H9 (cell line): ENCODE results near the gene RDM1. TPM values are rescaled to one million over a fixed set of nuclear protein-coding genes. Genes with fewer than 3 reads are reported as not detected.

Experiments used
- DNase-seq: peaks from one replicate; pipeline ENCODE4 v3.0.0-alpha.2; 2017
- H2AFZ ChIP-seq: one replicate; pipeline ENCODE4 v1.6.1; 2013; ENCODE audit warnings: mild to moderate bottlenecking, low read length, control low read depth, moderate library complexity
- H2AK5ac ChIP-seq: 2 replicates; pipeline ENCODE4 v1.6.1; 2013; ENCODE audit warnings: low read length, control low read depth, mixed read lengths; ENCODE audit not compliant: insufficient read length
- H2BK120ac ChIP-seq: one replicate; pipeline ENCODE4 v1.6.1; 2013; ENCODE audit warnings: low read depth, mild to moderate bottlenecking, low read length, control low read depth, inconsistent platforms; ENCODE audit not compliant: poor library complexity, severe bottlenecking
- H2BK12ac ChIP-seq: 2 replicates; pipeline ENCODE4 v1.6.1; 2013; ENCODE audit warnings: low read length, control low read depth, mixed read lengths, low read depth; ENCODE audit not compliant: insufficient read length
- H2BK15ac ChIP-seq: 2 replicates; pipeline ENCODE4 v1.6.1; 2013; ENCODE audit warnings: low read depth, low read length, control low read depth
- H2BK20ac ChIP-seq: one replicate; pipeline ENCODE4 v1.6.1; 2013; ENCODE audit warnings: low read depth, mild to moderate bottlenecking, low read length, control low read depth, inconsistent platforms; ENCODE audit not compliant: poor library complexity, severe bottlenecking
- H2BK5ac ChIP-seq: 2 replicates; pipeline ENCODE4 v1.6.1; 2013; ENCODE audit warnings: low read length, control low read depth, mixed read lengths; ENCODE audit not compliant: insufficient read length
- H3K14ac ChIP-seq: 2 replicates; pipeline ENCODE4 v1.6.1; 2013; ENCODE audit warnings: low read length, control low read depth; ENCODE audit not compliant: insufficient read depth
- H3K18ac ChIP-seq: 2 replicates; pipeline ENCODE4 v1.6.1; 2013; ENCODE audit warnings: low read depth, mild to moderate bottlenecking, mixed read lengths, low read length, control low read depth; ENCODE audit not compliant: insufficient read length
- H3K23ac ChIP-seq: 2 replicates; pipeline ENCODE4 v1.6.1; 2013; ENCODE audit warnings: low read length, control low read depth, mixed read lengths, low read depth; ENCODE audit not compliant: insufficient read length
- H3K23me2 ChIP-seq: 2 replicates; pipeline ENCODE4 v1.6.1; 2013; ENCODE audit warnings: low read depth, mild to moderate bottlenecking, mixed read lengths, low read length, control low read depth; ENCODE audit not compliant: insufficient read length, poor library complexity, severe bottlenecking
- H3K27ac ChIP-seq: 2 replicates; pipeline ENCODE4 v1.5.1; 2013; ENCODE audit warnings: low read length, control low read depth, mixed read lengths, low read depth; ENCODE audit not compliant: insufficient read length
- H3K27me3 ChIP-seq: 2 replicates; pipeline ENCODE4 v1.6.1; 2013; ENCODE audit warnings: low read length, control low read depth, inconsistent platforms; ENCODE audit not compliant: insufficient read depth
- H3K4ac ChIP-seq: 2 replicates; pipeline ENCODE4 v1.6.1; 2013; ENCODE audit warnings: low read depth, mild to moderate bottlenecking, control low read depth, inconsistent platforms, low read length, moderate library complexity
- H3K4me1 ChIP-seq: 2 replicates; pipeline ENCODE4 v1.6.1; 2013; ENCODE audit warnings: low read length, control low read depth, inconsistent platforms; ENCODE audit not compliant: insufficient read depth
- H3K4me2 ChIP-seq: 2 replicates; pipeline ENCODE4 v1.6.1; 2013; ENCODE audit warnings: low read length, control low read depth, mixed read lengths; ENCODE audit not compliant: insufficient read length, insufficient read depth
- H3K56ac ChIP-seq: 2 replicates; pipeline ENCODE4 v1.6.1; 2013; ENCODE audit warnings: low read depth, mild to moderate bottlenecking, mixed read lengths, low read length, control low read depth; ENCODE audit not compliant: insufficient read length
- H3K79me1 ChIP-seq: 2 replicates; pipeline ENCODE4 v1.6.1; 2013; ENCODE audit warnings: low read depth, mild to moderate bottlenecking, moderate library complexity, low read length, control low read depth, inconsistent platforms; ENCODE audit not compliant: insufficient read depth, poor library complexity, severe bottlenecking
- H3K79me2 ChIP-seq: 2 replicates; pipeline ENCODE4 v1.6.1; 2013; ENCODE audit warnings: low read length, control low read depth, inconsistent platforms; ENCODE audit not compliant: insufficient read depth
- H3K9ac ChIP-seq: 2 replicates; pipeline ENCODE4 v1.6.1; 2013; ENCODE audit warnings: low read length, control low read depth, mixed read lengths; ENCODE audit not compliant: insufficient read length; ENCODE audit errors: extremely low read depth
- H3K9me3 ChIP-seq: one replicate; pipeline ENCODE4 v1.6.1; 2013; ENCODE audit warnings: low read depth, low read length, inconsistent platforms; ENCODE audit not compliant: control insufficient read depth
- H3T11ph ChIP-seq: one replicate; pipeline ENCODE4 v1.6.1; 2013; ENCODE audit warnings: mild to moderate bottlenecking, low read length, control low read depth, inconsistent platforms
- H4K20me1 ChIP-seq: one replicate; pipeline ENCODE4 v1.6.1; 2013; ENCODE audit not compliant: control insufficient read depth, insufficient read length, insufficient read depth
- H4K5ac ChIP-seq: 2 replicates; pipeline ENCODE4 v1.6.1; 2013; ENCODE audit warnings: low read depth, mild to moderate bottlenecking, mixed read lengths, low read length, control low read depth; ENCODE audit not compliant: insufficient read length
- H4K8ac ChIP-seq: replicated peaks from 2 replicates; pipeline ENCODE4 v1.6.1; 2013; ENCODE audit warnings: low read length, control low read depth, mixed read lengths, low read depth; ENCODE audit not compliant: insufficient read length
- H4K91ac ChIP-seq: 2 replicates; pipeline ENCODE4 v1.6.1; 2013; ENCODE audit warnings: low read depth, mild to moderate bottlenecking, moderate library complexity, mixed read lengths, low read length, control low read depth; ENCODE audit not compliant: insufficient read length
- H3K27ac Mint-ChIP-seq, 3 experiments: 2 replicates in 2 of 3; 3 replicates in 1 of 3; pipeline ENCODE4 v1.8.0; 2020 to 2021; ENCODE audit warnings: mixed read lengths in 3 of 3, mild to moderate bottlenecking in 1 of 3, moderate library complexity in 1 of 3
- H3K27me3 Mint-ChIP-seq: 2 replicates; pipeline ENCODE4 v1.8.0; 2021; ENCODE audit warnings: low read depth, mild to moderate bottlenecking, moderate library complexity, mixed read lengths
- H3K36me3 Mint-ChIP-seq, 3 experiments: 2 replicates in 2 of 3; 3 replicates in 1 of 3; pipeline ENCODE4 v1.8.0; 2020 to 2021; ENCODE audit warnings: low read depth in 3 of 3, mixed read lengths in 3 of 3; ENCODE audit not compliant: insufficient read depth in 1 of 3
- H3K4me1 Mint-ChIP-seq, 2 experiments: 2 replicates each; pipeline ENCODE4 v1.8.0; 2020; ENCODE audit warnings: mixed read lengths in 2 of 2
- H3K4me3 Mint-ChIP-seq, 2 experiments: 2 replicates in 1 of 2; 3 replicates in 1 of 2; pipeline ENCODE4 v1.8.0; 2020 to 2021; ENCODE audit warnings: mild to moderate bottlenecking in 2 of 2, mixed read lengths in 2 of 2, moderate library complexity in 1 of 2
- H3K9me3 Mint-ChIP-seq, 2 experiments: 2 replicates in 1 of 2; 3 replicates in 1 of 2; pipeline ENCODE4 v1.8.0; 2020; ENCODE audit warnings: mild to moderate bottlenecking in 2 of 2, mixed read lengths in 2 of 2, moderate library complexity in 1 of 2
- CTCF ChIP-seq: fragments of 200-600 bp; sonication (generic); conservative IDR thresholded peaks from 3 replicates; pipeline ENCODE4 v1.8.0; 2021; ENCODE audit warnings: antibody characterized with exemption, mild to moderate bottlenecking
- WGBS: extraction: QIAGEN DNeasy Blood & Tissue Kit; methylation state at CpG from one replicate; pipeline ENCODE4 v1.1.7; 2013; ENCODE audit warnings: missing lambda C conversion rate, low lambda C conversion rate, mixed read lengths; ENCODE audit not compliant: insufficient read length; ENCODE audit errors: extremely low coverage; 5-methylcytosine and 5-hydroxymethylcytosine counted together
- total RNA-seq: library from RNA; stranded (reverse); gene quantifications from 2 replicates; pipeline ENCODE4 v1.2.1, GENCODE V29; 2021

The RDM1 gene
- total RNA-seq, 1 experiment from 2014 or later: 9.0 TPM

DNA sequence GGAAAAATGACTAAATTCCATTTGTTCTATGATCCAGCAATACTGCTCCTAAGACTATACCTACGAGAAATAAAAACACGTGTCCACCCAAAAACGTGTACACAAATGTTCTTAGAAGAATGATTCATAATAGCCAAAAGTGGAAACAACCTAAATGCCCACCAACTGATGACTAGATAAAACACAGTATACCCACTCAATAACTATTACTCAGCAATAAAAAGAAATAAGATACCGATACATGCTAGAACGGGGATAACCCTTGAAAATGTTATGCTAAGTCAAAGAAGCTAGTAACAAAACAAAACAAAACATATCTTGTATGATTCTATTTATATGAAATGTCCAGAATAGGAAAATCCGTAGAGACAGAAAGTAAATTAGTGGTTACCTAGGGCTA is 33.1 kb upstream of the RDM1 start:
- Histone ChIP-seq H2BK12ac (no peak overlapping the region), H3K56ac (no peak overlapping the region), H2BK5ac (no peak overlapping the region), H3K14ac (no peak overlapping the region), H3K18ac (no peak overlapping the region), H3K79me1 (no peaks in the 10 kb centered on the region), H3K23me2 (no peaks in the 10 kb centered on the region), H4K91ac (no peak overlapping the region), H2AK5ac (no peak overlapping the region), H3K4me2 (no peak overlapping the region), H4K8ac (no peak overlapping the region), H2BK120ac (no peak overlapping the region), H2BK15ac (no peak overlapping the region), H4K20me1 (no peaks in the 10 kb centered on the region), H2AFZ (no peak overlapping the region), H3K23ac (no peak overlapping the region), H3K79me2 (no peaks in the 10 kb centered on the region), H3K9ac (no peak overlapping the region), H3K4me1 (no peaks in the 10 kb centered on the region), H4K5ac (no peak overlapping the region), H3K27ac (no peak overlapping the region), H3K9me3 (no peaks in the 10 kb centered on the region), H3K4ac (no peak overlapping the region), H3T11ph (no peak overlapping the region), H2BK20ac (no peak overlapping the region), H3K27me3 (no peaks in the 10 kb centered on the region)
- no CpG with 5 or more reads among the region's 6 CpGs for WGBS
- no peaks in the 10 kb centered on the region; the same call in 1 of the 2 replicates for H3K27me3 Mint-ChIP-seq
- H3K27ac Mint-ChIP-seq: no peak overlapping the region
- DNase-seq: no peak
- no peak overlapping the region for H3K4me3 Mint-ChIP-seq
- no peaks in the 10 kb centered on the region for H3K9me3 Mint-ChIP-seq
- H3K36me3 Mint-ChIP-seq: no peaks in the 10 kb centered on the region
- TF ChIP-seq CTCF: no peak
- H3K4me1 Mint-ChIP-seq: no peaks in the 10 kb centered on the region
